ENCODE measurements around the gene OR8D4. TPM values are rescaled to one million over a fixed set of nuclear protein-coding genes. Genes with fewer than 3 reads are reported as not detected.

Gene OR8D4
- total RNA-seq, 1 experiment from 2014 or later, result not detected

- no peak for DNase-seq
- no peaks in the 10 kb centered on the region for H3K4me1 ChIP-seq (ENCODE audit: low read length)
- no peaks in the 10 kb centered on the region for H3K9me2 ChIP-seq (replicated peaks; ENCODE audit: insufficient read depth, low read length)
Measured at GRCh38 chr11:123943738-123944137, 41.8 kb downstream of the OR8D4 start, which contains the start of gene OR6T1. Gene OR6T1 (minus strand): TSS chr11:123943838. CDS start chr11:123943838, 0 bp downstream.

GRCh38 chr11:123945132-123945531, 43.2 kb downstream of the OR8D4 start:
- Histone ChIP-seq H3K4me1 (ENCODE audit: low read length) (no peaks in the 10 kb centered on the region), H2AFZ (ENCODE audit: low read length) (no peak overlapping the region), H3K9me3 (ENCODE audit: low read length) (no peaks in the 10 kb centered on the region), H4K20me1 (ENCODE audit: insufficient read depth, low read depth, low read length) (no peaks in the 10 kb centered on the region), H3K79me2 (ENCODE audit: low read length) (no peaks in the 10 kb centered on the region), H3K4me3 (ENCODE audit: low read length) (no peak overlapping the region), H3K4me2 (ENCODE audit: low read depth, low read length, poor library complexity, severe bottlenecking) (no peak overlapping the region), H3K36me3 (ENCODE audit: insufficient read depth, low read length) (no peaks in the 10 kb centered on the region), H3K9ac (ENCODE audit: low read length) (no peak overlapping the region), H3K27ac (ENCODE audit: low read length) (no peak overlapping the region), H3K27me3 (ENCODE audit: low read length) (no peaks in the 10 kb centered on the region), H3K9me2 (replicated peaks; ENCODE audit: insufficient read depth, low read length) (no peaks in the 10 kb centered on the region)
- no peak for DNase-seq

More at GRCh38 chr11:123943738-123944137, 41.8 kb downstream of the OR8D4 start, which contains the start of gene OR6T1:
- Histone ChIP-seq H3K4me3 (ENCODE audit: low read length) (no peak within 1 kb of the TSS), H3K27ac (ENCODE audit: low read length) (no peak within 1 kb of the TSS), H3K4me2 (ENCODE audit: low read depth, low read length, poor library complexity, severe bottlenecking) (no peak within 1 kb of the TSS), H4K20me1 (ENCODE audit: insufficient read depth, low read depth, low read length) (no peaks in the 10 kb centered on the region), H3K79me2 (ENCODE audit: low read length) (no peaks in the 10 kb centered on the region), H2AFZ (ENCODE audit: low read length) (no peak within 1 kb of the TSS), H3K27me3 (ENCODE audit: low read length) (no peaks in the 10 kb centered on the region), H3K36me3 (ENCODE audit: insufficient read depth, low read length) (no peaks in the 10 kb centered on the region), H3K9me3 (ENCODE audit: low read length) (no peaks in the 10 kb centered on the region), H3K9ac (ENCODE audit: low read length) (no peak within 1 kb of the TSS)

GRCh38 chr11:123956752-123957151, 54.8 kb downstream of the OR8D4 start:
- H3K4me2 ChIP-seq (ENCODE audit: low read depth, low read length, poor library complexity, severe bottlenecking), result no peak overlapping the region
- no peak overlapping the region for H3K9ac ChIP-seq (ENCODE audit: low read length)
- no peaks in the 10 kb centered on the region for H3K4me1 ChIP-seq (ENCODE audit: low read length)
- no peaks in the 10 kb centered on the region for H3K9me3 ChIP-seq (ENCODE audit: low read length)
- H3K9me2 ChIP-seq (replicated peaks; ENCODE audit: insufficient read depth, low read length), result no peaks in the 10 kb centered on the region
- no peak overlapping the region for H3K4me3 ChIP-seq (ENCODE audit: low read length)
- no peaks in the 10 kb centered on the region for H4K20me1 ChIP-seq (ENCODE audit: insufficient read depth, low read depth, low read length)
- no peak overlapping the region for H3K27ac ChIP-seq (ENCODE audit: low read length)
- no peaks in the 10 kb centered on the region for H3K79me2 ChIP-seq (ENCODE audit: low read length)
- H3K27me3 ChIP-seq (ENCODE audit: low read length), result no peaks in the 10 kb centered on the region
- no peaks in the 10 kb centered on the region for H3K36me3 ChIP-seq (ENCODE audit: insufficient read depth, low read length)
- no peak for DNase-seq
- H2AFZ ChIP-seq (ENCODE audit: low read length), result no peak overlapping the region

Other genes with a start within 250 kb of the OR8D4 start
- gene SCN3B, start 247.5 kb upstream of the OR8D4 start, total RNA-seq (2014; rRNA removed; shearing (Covaris generic); ENCODE audit: low replicate concordance), result not detected in 2 replicates
- 4.7 and 8.7 TPM in 2 replicates for gene ZNF202, start 160.5 kb upstream of the OR8D4 start, total RNA-seq (2014; rRNA removed; shearing (Covaris generic); ENCODE audit: low replicate concordance)
- gene OR6X1, start 147.6 kb upstream of the OR8D4 start, total RNA-seq (2014; rRNA removed; shearing (Covaris generic); ENCODE audit: low replicate concordance), result not detected in 2 replicates
- gene OR6M1, start 95.8 kb upstream of the OR8D4 start, total RNA-seq (2014; rRNA removed; shearing (Covaris generic); ENCODE audit: low replicate concordance), result not detected in 2 replicates
- gene TMEM225, start 16.5 kb upstream of the OR8D4 start, total RNA-seq (2014; rRNA removed; shearing (Covaris generic); ENCODE audit: low replicate concordance), result not detected in 2 replicates
- gene OR4D5, start 37.5 kb downstream of the OR8D4 start, total RNA-seq (2014; rRNA removed; shearing (Covaris generic); ENCODE audit: low replicate concordance), result not detected in 2 replicates
- not detected in 2 replicates for gene OR6T1, start 41.7 kb downstream of the OR8D4 start, total RNA-seq (2014; rRNA removed; shearing (Covaris generic); ENCODE audit: low replicate concordance)
- not detected in 2 replicates for gene OR10S1, start 75.6 kb downstream of the OR8D4 start, total RNA-seq (2014; rRNA removed; shearing (Covaris generic); ENCODE audit: low replicate concordance)
- gene OR10G6, start 93.0 kb downstream of the OR8D4 start, total RNA-seq (2014; rRNA removed; shearing (Covaris generic); ENCODE audit: low replicate concordance), result not detected in 2 replicates
- not detected in 2 replicates for gene OR10G4, start 110.8 kb downstream of the OR8D4 start, total RNA-seq (2014; rRNA removed; shearing (Covaris generic); ENCODE audit: low replicate concordance)
- gene OR10G9, start 120.8 kb downstream of the OR8D4 start, total RNA-seq (2014; rRNA removed; shearing (Covaris generic); ENCODE audit: low replicate concordance), result not detected in 2 replicates
- not detected in 2 replicates for gene OR10G8, start 124.6 kb downstream of the OR8D4 start, total RNA-seq (2014; rRNA removed; shearing (Covaris generic); ENCODE audit: low replicate concordance)
- gene OR10G7, start 139.2 kb downstream of the OR8D4 start, total RNA-seq (2014; rRNA removed; shearing (Covaris generic); ENCODE audit: low replicate concordance), result not detected in 2 replicates
- not detected in 2 replicates for gene VWA5A, start 213.3 kb downstream of the OR8D4 start, total RNA-seq (2014; rRNA removed; shearing (Covaris generic); ENCODE audit: low replicate concordance)